Measurements from ENCODE around the gene GMNN.
A peak's percentile ranks its signal among the peaks of the same experiment; 100 is the strongest.

The GMNN gene

DNA sequence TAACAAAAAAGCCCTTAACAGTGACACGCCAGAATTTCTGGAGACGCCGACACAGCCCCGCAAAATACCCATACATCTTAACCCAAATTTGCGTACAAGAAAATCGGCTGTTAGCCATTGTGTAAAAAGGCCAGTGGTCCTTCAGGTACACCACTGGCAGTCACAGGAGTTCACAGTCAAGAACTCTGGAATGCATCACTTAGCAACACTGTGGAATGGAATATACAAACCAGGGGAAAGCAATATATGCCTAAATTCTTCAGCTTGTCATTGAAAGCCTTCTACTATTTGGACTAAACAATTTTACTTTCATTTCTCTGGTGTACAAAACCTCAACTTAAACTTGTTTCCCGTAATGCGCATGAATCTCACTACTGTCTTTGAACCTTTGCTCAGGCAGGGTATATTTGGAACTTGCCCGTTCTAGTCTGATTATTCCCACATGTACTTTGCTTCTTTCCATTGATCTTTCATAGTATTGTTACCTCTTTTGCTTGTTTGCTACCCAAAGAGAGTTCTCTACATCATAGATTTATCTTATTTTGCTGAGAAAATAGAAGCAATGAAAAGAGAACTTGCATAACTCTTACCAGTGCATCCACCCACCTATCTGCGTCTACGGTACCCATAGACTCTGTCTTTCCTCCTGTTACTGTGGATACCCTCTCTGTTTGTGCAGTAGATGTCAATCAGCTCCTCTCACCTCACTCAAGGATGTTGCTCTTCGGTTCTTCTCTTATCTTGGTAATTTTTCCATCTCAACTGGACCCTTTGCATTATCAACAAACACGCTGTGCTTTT, 24.2 kb downstream of the GMNN start, which contains the start of gene ARMH2:
TSS of gene ARMH2 (minus strand) at position 178 of the 801 bp plus-strand sequence. CDS start at position 118, 60 bp downstream.
- Histone ChIP-seq H3K27me3 (ENCODE audit: low read length) (no peaks in the 10 kb centered on the region), H3K9me3 (ENCODE audit: insufficient read depth, low read length) (no peaks in the 10 kb centered on the region), H2AFZ (ENCODE audit: low read depth, low read length, severe bottlenecking) (no peak within 1 kb of the TSS), H3F3A (ENCODE audit: insufficient read depth) (peaks cover 31% of the 10 kb centered on the region), H3K4me2 (ENCODE audit: low read depth, low read length, poor library complexity, severe bottlenecking) (no peak within 1 kb of the TSS), H3K9me2 (replicated peaks; ENCODE audit: insufficient read depth, low read length) (no peaks in the 10 kb centered on the region), H3K4me3 (ENCODE audit: insufficient read depth, low read length, poor library complexity, severe bottlenecking) (no peak within 1 kb of the TSS), H3K9ac (ENCODE audit: low read length) (no peak within 1 kb of the TSS), H3K27ac (ENCODE audit: low read depth, low read length) (no peak within 1 kb of the TSS), H3K36me3 (ENCODE audit: low read length) (0 out of 2 replicates have a peak, but pooled peaks cover 4% of the 10 kb centered on the region), H3K79me2 (ENCODE audit: insufficient read depth, low read length) (no peaks in the 10 kb centered on the region), H4K20me1 (ENCODE audit: low read depth, low read length) (no peaks in the 10 kb centered on the region)
- TF ChIP-seq CTCF (IDR thresholded peaks at IDR 0.05; ENCODE audit: insufficient read depth, low read length, poor library complexity, severe bottlenecking) (no peak), EZH2phosphoT487 (conservative IDR thresholded peaks at IDR 0.05; ENCODE audit: low read length) (no peak)

- H3K27ac ChIP-seq (ENCODE audit: low read depth, low read length) = no peak overlapping the region
- TF ChIP-seq EZH2phosphoT487 (conservative IDR thresholded peaks at IDR 0.05; ENCODE audit: low read length) (no peak), CTCF (IDR thresholded peaks at IDR 0.05; ENCODE audit: insufficient read depth, low read length, poor library complexity, severe bottlenecking) (no peak)
- no peak overlapping the region for H2AFZ ChIP-seq (ENCODE audit: low read depth, low read length, severe bottlenecking)
- H3K4me3 ChIP-seq (ENCODE audit: insufficient read depth, low read length, poor library complexity, severe bottlenecking) = no peak overlapping the region
- no peaks in the 10 kb centered on the region for H3K27me3 ChIP-seq (ENCODE audit: low read length)
- no peaks in the 10 kb centered on the region for H3K9me3 ChIP-seq (ENCODE audit: insufficient read depth, low read length)
- H4K20me1 ChIP-seq (ENCODE audit: low read depth, low read length) = no peaks in the 10 kb centered on the region
- H3F3A ChIP-seq (ENCODE audit: insufficient read depth) = peaks cover 37% of the 10 kb centered on the region
- no peaks in the 10 kb centered on the region for H3K9me2 ChIP-seq (replicated peaks; ENCODE audit: insufficient read depth, low read length)
- peaks cover 8% of the 10 kb centered on the region for H3K36me3 ChIP-seq (ENCODE audit: low read length)
- H3K79me2 ChIP-seq (ENCODE audit: insufficient read depth, low read length) = no peaks in the 10 kb centered on the region
- no peak overlapping the region for H3K9ac ChIP-seq (ENCODE audit: low read length)
- no peak overlapping the region for H3K4me2 ChIP-seq (ENCODE audit: low read depth, low read length, poor library complexity, severe bottlenecking)
These were observed 24.8 kb downstream of the GMNN start for GRCh38 chr6:24799541-24799915.

DNA sequence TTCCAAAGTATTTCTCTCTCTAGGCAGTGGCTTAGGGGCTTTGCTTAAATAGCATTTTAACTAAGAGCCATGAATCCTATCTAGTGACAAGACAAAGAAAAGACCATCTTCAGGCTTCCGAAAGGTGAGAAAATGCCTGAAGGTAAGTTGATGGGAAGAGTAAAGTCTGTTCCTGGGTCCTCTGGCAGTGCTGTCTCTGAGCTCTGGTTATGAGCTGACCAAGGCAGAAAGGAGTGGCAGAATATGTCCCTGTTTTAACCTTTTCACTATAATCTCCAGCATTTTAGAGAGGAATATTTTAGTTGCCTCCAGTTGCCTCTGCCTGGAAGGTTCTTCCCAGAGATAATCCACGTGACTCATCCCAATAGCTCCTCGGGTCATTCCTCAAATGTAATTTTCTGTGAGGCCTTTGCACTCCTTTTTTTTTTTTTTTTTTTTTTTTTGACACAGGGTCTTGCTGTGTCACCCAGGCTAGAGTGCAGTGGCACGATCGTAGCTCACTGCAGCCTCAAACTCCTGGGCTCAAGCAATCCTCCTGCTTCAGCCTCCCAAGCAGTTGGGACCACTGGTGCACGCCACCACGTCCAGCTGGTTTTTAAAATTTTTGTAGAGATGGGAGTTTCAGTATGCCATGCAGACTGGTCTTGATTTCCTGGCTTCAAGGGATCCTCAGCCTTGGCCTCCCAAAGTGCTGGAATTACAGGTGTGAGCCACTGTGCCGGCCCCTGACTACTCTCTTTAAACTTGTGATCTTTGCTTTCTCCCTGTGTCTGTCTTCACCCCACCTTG, 27.7 kb downstream of the GMNN start:
- Histone ChIP-seq H3K4me2 (ENCODE audit: low read depth, low read length, poor library complexity, severe bottlenecking) (no peak overlapping the region), H3K79me2 (ENCODE audit: insufficient read depth, low read length) (no peaks in the 10 kb centered on the region), H3K9ac (ENCODE audit: low read length) (no peak overlapping the region), H3K36me3 (ENCODE audit: low read length) (peaks cover 38% of the 10 kb centered on the region), H3K4me3 (ENCODE audit: insufficient read depth, low read length, poor library complexity, severe bottlenecking) (no peak overlapping the region), H3K27me3 (ENCODE audit: low read length) (no peaks in the 10 kb centered on the region), H3K27ac (ENCODE audit: low read depth, low read length) (0 out of 2 replicates have a peak overlapping the region, but pooled peaks have one; percentile 5), H3K9me3 (ENCODE audit: insufficient read depth, low read length) (no peaks in the 10 kb centered on the region), H3F3A (ENCODE audit: insufficient read depth) (peaks cover 51% of the 10 kb centered on the region), H3K9me2 (replicated peaks; ENCODE audit: insufficient read depth, low read length) (no peaks in the 10 kb centered on the region), H2AFZ (ENCODE audit: low read depth, low read length, severe bottlenecking) (no peak overlapping the region), H4K20me1 (ENCODE audit: low read depth, low read length) (no peaks in the 10 kb centered on the region)
- TF ChIP-seq EZH2phosphoT487 (conservative IDR thresholded peaks at IDR 0.05; ENCODE audit: low read length) (no peak), CTCF (IDR thresholded peaks at IDR 0.05; ENCODE audit: insufficient read depth, low read length, poor library complexity, severe bottlenecking) (no peak)
